Endothelial cell of umbilical vein (primary cell): Measurements from ENCODE around the gene CYP2A6. TPM values are rescaled to one million over a fixed set of nuclear protein-coding genes. Genes with fewer than 3 reads are reported as not detected.
"Not testable (repeated sequence)": the region's sequence is repeated elsewhere in the genome, so short reads cannot be mapped to it uniquely, and the experiment has no call there.

Source experiments
- BruUV-seq: library from RNA; stranded (reverse); fragments of 400-500 nt; replicated peaks from 2 replicates; lab custom pipeline; 2021; lab: Mats Ljungman, UMichigan
- CTCF ChIA-PET: fragments of 300-600, 350-600 bp; sonication (Branson Sonifier 250); formaldehyde crosslinking; loops from one replicate; lab custom pipeline; 2021; ENCODE audit warnings: antibody characterized with exemption, inconsistent platforms; lab: Charles Lee
- POLR2A ChIA-PET: fragments of 300-600, 350-600 bp; sonication (Branson Sonifier 250); formaldehyde crosslinking; loops from one replicate; lab custom pipeline; 2021; ENCODE audit warnings: antibody characterized with exemption, inconsistent platforms; lab: Charles Lee
- DNase-seq: peaks from one replicate; pipeline ENCODE4 v3.0.0-alpha.2; 2011; ENCODE audit warnings: low read depth, low spot score
- FAIRE-seq: peaks from 2 replicates; lab custom pipeline; 2011; peaks lifted over from hg19 to GRCh38; lab: Jason Lieb, UNC
- H2AFZ ChIP-seq: 2 replicates; pipeline ENCODE4 v1.6.0; 2012; ENCODE audit warnings: low read depth, low read length, control low read depth, inconsistent platforms
- H3K27ac ChIP-seq: 2 replicates; pipeline ENCODE4 v1.5.1; 2011; ENCODE audit warnings: low read depth, mild to moderate bottlenecking, control low read depth, low read length, moderate library complexity; ENCODE audit not compliant: insufficient read depth
- H3K27me3 ChIP-seq, 2 experiments: 2 replicates each; pipeline versions ENCODE4 v1.6.0 to v1.6.1; 2011; ENCODE audit warnings: low read length in 2 of 2, mixed read lengths in 1 of 2; ENCODE audit not compliant: control insufficient read depth in 2 of 2, insufficient read depth in 2 of 2
- H3K36me3 ChIP-seq, 2 experiments: 2 replicates in 1 of 2; 3 replicates in 1 of 2; pipeline ENCODE4 v1.5.1; 2011; ENCODE audit warnings: low read length in 2 of 2, mild to moderate bottlenecking in 1 of 2, moderate library complexity in 1 of 2; ENCODE audit not compliant: control insufficient read depth in 2 of 2, insufficient read depth in 2 of 2; ENCODE audit errors: extremely low read depth in 1 of 2
- H3K4me1 ChIP-seq: 3 replicates; pipeline ENCODE4 v1.5.1; 2011; ENCODE audit warnings: mild to moderate bottlenecking, low read length; ENCODE audit not compliant: control insufficient read depth, insufficient read depth; ENCODE audit errors: extremely low read depth
- H3K4me2 ChIP-seq: 2 replicates; pipeline ENCODE4 v1.6.1; 2011; ENCODE audit warnings: low read length, control low read depth, mixed read lengths; ENCODE audit not compliant: insufficient read depth
- H3K4me3 ChIP-seq, 3 experiments: fragments of 200-600 bp in 1 of 3; sonication (generic), shearing (Covaris generic) in 1 of 3; replicated peaks in 1 of 3; 2 replicates each; pipeline ENCODE4 v1.5.1; 2011 to 2016; ENCODE audit warnings: control low read depth in 3 of 3, low read length in 3 of 3, mild to moderate bottlenecking in 2 of 3, inconsistent platforms in 1 of 3, low read depth in 1 of 3, moderate library complexity in 1 of 3; ENCODE audit not compliant: insufficient read depth in 1 of 3
- H3K79me2 ChIP-seq: 2 replicates; pipeline ENCODE4 v1.6.0; 2012; ENCODE audit warnings: low read length, inconsistent platforms; ENCODE audit not compliant: control insufficient read depth, insufficient read depth
- H3K9ac ChIP-seq: replicated peaks from 2 replicates; pipeline ENCODE3; 2011; ENCODE audit warnings: low read length, control low read depth; ENCODE audit not compliant: insufficient read depth; ENCODE audit errors: extremely low read depth
- H3K9me1 ChIP-seq: replicated peaks from 3 replicates; pipeline ENCODE4 v1.6.0; 2011; ENCODE audit warnings: mild to moderate bottlenecking, low read length; ENCODE audit not compliant: control insufficient read depth, insufficient read depth; ENCODE audit errors: extremely low read depth
- H3K9me3 ChIP-seq: replicated peaks from 2 replicates; pipeline ENCODE4 v1.5.1; 2012; ENCODE audit warnings: low read length, inconsistent platforms; ENCODE audit not compliant: control insufficient read depth, insufficient read depth
- H4K20me1 ChIP-seq: replicated peaks from 2 replicates; pipeline ENCODE3; 2011; ENCODE audit warnings: mild to moderate bottlenecking, low read length; ENCODE audit not compliant: control insufficient read depth, insufficient read depth; ENCODE audit errors: extremely low read depth
- dilution Hi-C: fragments of 300-500 bp; cut with MboI; formaldehyde crosslinking; loops from one replicate; pipeline ENCODE4 v1.15.0; 2019; ENCODE audit warnings: low sequenced_read_pairs; ENCODE audit not compliant: extremely low pct_ligation_motif_present
- intact Hi-C: fragments of 100-400 bp; cut with micrococcal nuclease; formaldehyde crosslinking; loops from one replicate; pipeline ENCODE4 v1.10.0; 2022
- polyA plus RNA-seq, 4 experiments: library from polyadenylated mRNA; depleted of rRNA in 3 of 4; stranded (reverse) in 3 of 4; unstranded in 1 of 4; fragments of >200 nt; gene quantifications; 2 replicates each; pipeline versions ENCODE4 v1.2.1 to v1.2.3, GENCODE V29; 2011 to 2012; ENCODE audit warnings: missing spikeins in 1 of 4
- total RNA-seq: library from RNA; stranded (reverse); gene quantifications from 2 replicates; pipeline ENCODE4 v1.2.3, GENCODE V29; 2021

CYP2A6 gene
- total and polyA plus RNA-seq, 2 donors (not counting 3 experiments of a cell fraction or from before 2014, with no cell fraction given): not detected

GRCh38 chr19:40884187-40884931, 34.1 kb upstream of the CYP2A6 start:
- intact Hi-C loops, POLR2A ChIA-PET, H3K9me1 ChIP-seq, CTCF ChIA-PET, H3K9me3 ChIP-seq, H3K36me3 ChIP-seq, H3K4me2 ChIP-seq, H4K20me1 ChIP-seq, H3K4me3 ChIP-seq, FAIRE-seq, H2AFZ ChIP-seq, H3K9ac ChIP-seq, H3K27ac ChIP-seq, H3K27me3 ChIP-seq, BruUV-seq, H3K79me2 ChIP-seq, H3K4me1 ChIP-seq, dilution Hi-C loops, DNase-seq: not testable (repeated sequence)

GRCh38 chr19:40882062-40882461, 31.8 kb upstream of the CYP2A6 start, which contains the start of gene CYP2A7:
Gene CYP2A7, minus strand, starts transcription at chr19:40882231. Its CDS starts 21 bp downstream, at chr19:40882210.
- H4K20me1 ChIP-seq, H3K27me3 ChIP-seq, DNase-seq, H3K9me1 ChIP-seq, H3K4me2 ChIP-seq, H3K4me3 ChIP-seq, H3K9me3 ChIP-seq, FAIRE-seq, H3K27ac ChIP-seq, CTCF ChIA-PET, POLR2A ChIA-PET, BruUV-seq, H3K79me2 ChIP-seq, H3K9ac ChIP-seq, H2AFZ ChIP-seq, dilution Hi-C loops, H3K4me1 ChIP-seq, intact Hi-C loops, H3K36me3 ChIP-seq: not testable (repeated sequence)

GRCh38 chr19:40879349-40879748, 29.1 kb upstream of the CYP2A6 start:
- H2AFZ ChIP-seq, DNase-seq, H3K9me3 ChIP-seq, H3K9me1 ChIP-seq, H3K27ac ChIP-seq, H3K9ac ChIP-seq, intact Hi-C loops, H3K36me3 ChIP-seq, H3K79me2 ChIP-seq, BruUV-seq, H3K27me3 ChIP-seq, H3K4me2 ChIP-seq, POLR2A ChIA-PET, H4K20me1 ChIP-seq, dilution Hi-C loops, FAIRE-seq, H3K4me1 ChIP-seq, H3K4me3 ChIP-seq, CTCF ChIA-PET: not testable (repeated sequence)

GRCh38 chr19:40875526-40875951, 25.3 kb upstream of the CYP2A6 start:
- DNase-seq, H3K9me1 ChIP-seq, H3K9me3 ChIP-seq, H3K27ac ChIP-seq, FAIRE-seq, H3K4me2 ChIP-seq, CTCF ChIA-PET, H3K27me3 ChIP-seq, dilution Hi-C loops, H3K36me3 ChIP-seq, H4K20me1 ChIP-seq, H3K4me3 ChIP-seq, POLR2A ChIA-PET, intact Hi-C loops, H3K9ac ChIP-seq, H2AFZ ChIP-seq, H3K4me1 ChIP-seq, BruUV-seq, H3K79me2 ChIP-seq: not testable (repeated sequence)
